ENCODE measurements around the gene ARHGAP31. TPM values are rescaled to one million over a fixed set of nuclear protein-coding genes. Genes with fewer than 3 reads are reported as not detected.
"Not testable (repeated sequence)": the region's sequence is repeated elsewhere in the genome, so short reads cannot be mapped to it uniquely, and the experiment has no call there.

The ARHGAP31 gene
- total and polyA plus RNA-seq, 7 donors, result 1.9 to 13.2 (median 5.3) TPM

GRCh38 chr3:119352863-119353527 lies 58.8 kb downstream of the ARHGAP31 start:
- H3K36me3 ChIP-seq (ENCODE audit: insufficient read depth in 1 of 2, low read depth in 1 of 2), result no peaks in the 10 kb centered on the region
- peak in 3 of 4 donors; percentile 22 to 72 (median 50) for ATAC-seq
- intact Hi-C loops (cut with DNase I), result no loop called here

GRCh38 chr3:119355608-119356007 lies 61.4 kb downstream of the ARHGAP31 start:
- H3K4me1 ChIP-seq; ATAC-seq; DNase-seq; H3K27me3 ChIP-seq (ENCODE audit: insufficient read depth in 3 of 3, low read length in 2 of 3); H3K9me3 ChIP-seq; H3K36me3 ChIP-seq (ENCODE audit: insufficient read depth in 1 of 2, low read depth in 1 of 2); H3K4me3 ChIP-seq; H3K27ac ChIP-seq; intact Hi-C loops (cut with DNase I): not testable (repeated sequence)
- 83 to 95% (median 88%) methylated on average over 5 of the region's 5 CpGs for WGBS, 3 donors

More at GRCh38 chr3:119352863-119353527, 58.8 kb downstream of the ARHGAP31 start:
- 51 to 57% (median 56%) methylated on average over 6 of the region's 6 CpGs for WGBS, 3 donors
- H3K27ac ChIP-seq, result no peak overlapping the region
- no peaks in the 10 kb centered on the region for H3K9me3 ChIP-seq
- no peak overlapping the region for H3K4me3 ChIP-seq
- H3K4me1 ChIP-seq, result peaks cover 10% of the 10 kb centered on the region
- peak; percentile 14 for TF ChIP-seq CTCF (IDR thresholded peaks at IDR 0.05)
- H3K27me3 ChIP-seq (ENCODE audit: insufficient read depth in 3 of 3, low read length in 2 of 3), result no peaks in the 10 kb centered on the region
- DNase-seq, result no peak

- no peak for ATAC-seq
- Histone ChIP-seq H3K4me3 (no peak overlapping the region), H3K36me3 (ENCODE audit: insufficient read depth in 1 of 2, low read depth in 1 of 2) (no peaks in the 10 kb centered on the region), H3K4me1 (peaks cover 10% of the 10 kb centered on the region), H3K27ac (no peak overlapping the region), H3K9me3 (no peaks in the 10 kb centered on the region), H3K27me3 (ENCODE audit: insufficient read depth in 3 of 3, low read length in 2 of 3) (no peaks in the 10 kb centered on the region)
- no peak for DNase-seq
- TF ChIP-seq CTCF (IDR thresholded peaks at IDR 0.05), result no peak
- intact Hi-C loops (cut with DNase I), result no loop called here
Measured at GRCh38 chr3:119356646-119357045, 62.5 kb downstream of the ARHGAP31 start.

- Histone ChIP-seq H3K27me3 (ENCODE audit: insufficient read depth in 3 of 3, low read length in 2 of 3) (no peaks in the 10 kb centered on the region), H3K9me3 (no peaks in the 10 kb centered on the region), H3K4me3 (no peak overlapping the region), H3K27ac (no peak overlapping the region), H3K4me1 (peaks cover 10% of the 10 kb centered on the region), H3K36me3 (ENCODE audit: insufficient read depth in 1 of 2, low read depth in 1 of 2) (no peaks in the 10 kb centered on the region)
- intact Hi-C loops (cut with DNase I), result no loop called here
- DNase-seq, result no peak
- WGBS, 3 donors, result 29 to 42% (median 34%) methylated on average over 6 of the region's 6 CpGs
- no peak for ATAC-seq
- TF ChIP-seq CTCF (IDR thresholded peaks at IDR 0.05), result no peak
Measured at GRCh38 chr3:119357190-119357589, 63.0 kb downstream of the ARHGAP31 start.

GRCh38 chr3:119359476-119360326 lies 65.5 kb downstream of the ARHGAP31 start:
- Histone ChIP-seq H3K4me1 (no peaks in the 10 kb centered on the region), H3K36me3 (ENCODE audit: insufficient read depth in 1 of 2, low read depth in 1 of 2) (no peaks in the 10 kb centered on the region), H3K27me3 (ENCODE audit: insufficient read depth in 3 of 3, low read length in 2 of 3) (no peaks in the 10 kb centered on the region), H3K4me3 (no peak overlapping the region), H3K27ac (no peak overlapping the region), H3K9me3 (no peaks in the 10 kb centered on the region)
- DNase-seq, result no peak
- intact Hi-C loops (cut with DNase I), result no loop called here
- ATAC-seq, result no peak
- no peak for TF ChIP-seq CTCF (IDR thresholded peaks at IDR 0.05)
- 46 to 57% (median 50%) methylated on average over 11 of the region's 11 CpGs for WGBS, 3 donors
